Activated T-cell treated with anti-CD3 and anti-CD28 coated beads, Interleukin-2, amount 50 U/mL, for 4 hours (primary cell): ENCODE results near the gene SAMD14. TPM values are rescaled to one million over a fixed set of nuclear protein-coding genes. Genes with fewer than 3 reads are reported as not detected.

Experiments
- ATAC-seq, 2 donors: fragments of 200-7000 bp; cut with Tn5 transposase; one replicate each; pipeline ENCODE4 v1.10.0; 2021
- DNase-seq: peaks from one replicate; pipeline ENCODE4 v3.0.0-alpha.2; 2020
- H3K27me3 Mint-ChIP-seq: one replicate; pipeline ENCODE4 v1.8.0; 2021; ENCODE audit warnings: low read depth, mixed read lengths
- H3K36me3 Mint-ChIP-seq: one replicate; pipeline ENCODE4 v1.8.0; 2022; ENCODE audit warnings: mixed read lengths; ENCODE audit not compliant: insufficient read depth
- H3K4me1 Mint-ChIP-seq: one replicate; pipeline ENCODE4 v1.8.0; 2021; ENCODE audit warnings: low read depth, mixed read lengths
- H3K4me3 Mint-ChIP-seq: one replicate; pipeline ENCODE4 v1.8.0; 2021; ENCODE audit warnings: mild to moderate bottlenecking, moderate library complexity, mixed read lengths
- H3K9me3 Mint-ChIP-seq: one replicate; pipeline ENCODE4 v1.8.0; 2021; ENCODE audit warnings: mixed read lengths
- total RNA-seq, 3 donors: library from RNA; stranded (reverse); gene quantifications; one replicate each; pipeline ENCODE4 v1.2.1, GENCODE V29; 2021

SAMD14 gene
- total RNA-seq, 3 donors from 2014 or later: 0.47 to 0.78 (median 0.52) TPM

- Mint-ChIP-seq H3K4me3 (no peak overlapping the region), H3K27me3 (no peaks in the 10 kb centered on the region), H3K4me1 (peaks cover 23% of the 10 kb centered on the region), H3K9me3 (no peaks in the 10 kb centered on the region), H3K36me3 (no peaks in the 10 kb centered on the region)
- DNase-seq (no peak), ATAC-seq (no peak)
These were observed 25.3 kb upstream of the SAMD14 start for GRCh38 chr17:50155115-50155819.

- Mint-ChIP-seq H3K4me3 (no peak overlapping the region), H3K4me1 (peaks cover 23% of the 10 kb centered on the region), H3K27me3 (no peaks in the 10 kb centered on the region), H3K9me3 (no peaks in the 10 kb centered on the region), H3K36me3 (no peaks in the 10 kb centered on the region)
- DNase-seq (no peak), ATAC-seq (no peak)
These were observed 24.6 kb upstream of the SAMD14 start for GRCh38 chr17:50154604-50155003.

- peaks cover 25% of the 10 kb centered on the region for H3K4me1 Mint-ChIP-seq
- ATAC-seq (no peak), DNase-seq (no peak)
- no peaks in the 10 kb centered on the region for H3K9me3 Mint-ChIP-seq
- H3K27me3 Mint-ChIP-seq: no peaks in the 10 kb centered on the region
- no peaks in the 10 kb centered on the region for H3K36me3 Mint-ChIP-seq
- H3K4me3 Mint-ChIP-seq: no peak overlapping the region
These were observed 24.0 kb upstream of the SAMD14 start for GRCh38 chr17:50153650-50154575.

GRCh38 chr17:50152736-50153135 lies 22.8 kb upstream of the SAMD14 start:
- no peaks in the 10 kb centered on the region for H3K27me3 Mint-ChIP-seq
- no peak for DNase-seq
- H3K36me3 Mint-ChIP-seq: no peaks in the 10 kb centered on the region
- no peaks in the 10 kb centered on the region for H3K9me3 Mint-ChIP-seq
- no peak for ATAC-seq
- peaks cover 21% of the 10 kb centered on the region for H3K4me1 Mint-ChIP-seq
- H3K4me3 Mint-ChIP-seq: no peak overlapping the region

- Mint-ChIP-seq H3K9me3 (no peaks in the 10 kb centered on the region), H3K4me1 (peaks cover 26% of the 10 kb centered on the region), H3K27me3 (no peaks in the 10 kb centered on the region), H3K4me3 (peak overlapping the region; percentile 85), H3K36me3 (peaks cover 4% of the 10 kb centered on the region)
- ATAC-seq (peak; percentile 4 to 13), DNase-seq (peak; percentile 34)
These were observed 22.1 kb upstream of the SAMD14 start for GRCh38 chr17:50151937-50152547.

GRCh38 chr17:50151041-50151936 lies 21.3 kb upstream of the SAMD14 start:
- peak overlapping the region; percentile 85 for H3K4me3 Mint-ChIP-seq
- peaks cover 5% of the 10 kb centered on the region for H3K36me3 Mint-ChIP-seq
- no peaks in the 10 kb centered on the region for H3K9me3 Mint-ChIP-seq
- peak; percentile 78 for DNase-seq
- peak; percentile 71 to 74 for ATAC-seq
- peaks cover 34% of the 10 kb centered on the region for H3K4me1 Mint-ChIP-seq
- H3K27me3 Mint-ChIP-seq: no peaks in the 10 kb centered on the region

- Mint-ChIP-seq H3K27me3 (no peaks in the 10 kb centered on the region), H3K36me3 (peaks cover 5% of the 10 kb centered on the region), H3K9me3 (no peaks in the 10 kb centered on the region), H3K4me3 (peak within 1 kb of the TSS; percentile 91), H3K4me1 (peaks cover 38% of the 10 kb centered on the region)
- ATAC-seq: peak; percentile 4 to 5
- no peak for DNase-seq
These were observed 20.5 kb upstream of the SAMD14 start, which contains the start of gene PPP1R9B for GRCh38 chr17:50150354-50151040. Gene PPP1R9B, minus strand, starts transcription at chr17:50150677. Its CDS starts 164 bp downstream, at chr17:50150513.

GRCh38 chr17:50149417-50150353 lies 19.7 kb upstream of the SAMD14 start:
- Mint-ChIP-seq H3K9me3 (no peaks in the 10 kb centered on the region), H3K27me3 (no peaks in the 10 kb centered on the region), H3K4me3 (peak overlapping the region; percentile 91), H3K4me1 (peaks cover 39% of the 10 kb centered on the region), H3K36me3 (peaks cover 5% of the 10 kb centered on the region)
- DNase-seq: peak; percentile 58
- peak; percentile 13 to 22 for ATAC-seq

GRCh38 chr17:50149091-50149416 lies 19.1 kb upstream of the SAMD14 start:
- H3K4me1 Mint-ChIP-seq: peaks cover 43% of the 10 kb centered on the region
- no peak for DNase-seq
- H3K9me3 Mint-ChIP-seq: no peaks in the 10 kb centered on the region
- H3K36me3 Mint-ChIP-seq: peaks cover 12% of the 10 kb centered on the region
- no peak for ATAC-seq
- H3K4me3 Mint-ChIP-seq: peak overlapping the region; percentile 91
- H3K27me3 Mint-ChIP-seq: no peaks in the 10 kb centered on the region

GRCh38 chr17:50148226-50149090 lies 18.5 kb upstream of the SAMD14 start:
- ATAC-seq: peak; percentile 20 to 32
- peaks cover 48% of the 10 kb centered on the region for H3K4me1 Mint-ChIP-seq
- DNase-seq: peak; percentile 90
- H3K36me3 Mint-ChIP-seq: peaks cover 18% of the 10 kb centered on the region
- H3K4me3 Mint-ChIP-seq: peak overlapping the region; percentile 91
- H3K9me3 Mint-ChIP-seq: no peaks in the 10 kb centered on the region
- H3K27me3 Mint-ChIP-seq: no peaks in the 10 kb centered on the region

GRCh38 chr17:50147841-50148225 lies 17.9 kb upstream of the SAMD14 start:
- H3K4me3 Mint-ChIP-seq: peak overlapping the region; percentile 91
- H3K36me3 Mint-ChIP-seq: peaks cover 21% of the 10 kb centered on the region
- no peaks in the 10 kb centered on the region for H3K9me3 Mint-ChIP-seq
- H3K27me3 Mint-ChIP-seq: no peaks in the 10 kb centered on the region
- DNase-seq (no peak), ATAC-seq (no peak)
- H3K4me1 Mint-ChIP-seq: peaks cover 53% of the 10 kb centered on the region
